ENCODE results near the gene ANKRD34A. TPM values are rescaled to one million over a fixed set of nuclear protein-coding genes. Genes with fewer than 3 reads are reported as not detected.

The ANKRD34A gene
- total and polyA plus RNA-seq, 4 donors, result 0.06 to 0.17 (median 0.13) TPM; not detected in 1

GRCh38 chr1:145951526-145951925, 12.8 kb downstream of the ANKRD34A start:
- H3K4me1 ChIP-seq (ENCODE audit: control insufficient read depth in 4 of 4, insufficient read depth in 4 of 4, low read length in 3 of 4), result peaks cover 8 to 26% (median 22%) of the 10 kb centered on the region in 4 donors
- WGBS, result 48% methylated on average over 1 of the region's 1 CpG

GRCh38 chr1:145949219-145949618, 15.2 kb downstream of the ANKRD34A start:
- Histone ChIP-seq H3K9me3 (ENCODE audit: control insufficient read depth in 4 of 4, low read length in 3 of 4) (no peaks in the 10 kb centered on the region), H3K9ac (ENCODE audit: low read depth in 1 of 2, low read length in 2 of 2) (no peak overlapping the region), H3K27ac (ENCODE audit: low read depth in 1 of 2, low read length in 2 of 2) (no peak overlapping the region), H3K4me1 (ENCODE audit: control insufficient read depth in 4 of 4, insufficient read depth in 4 of 4, low read length in 3 of 4) (peaks cover 0 to 6% (median 2%) of the 10 kb centered on the region in 4 donors), H3K4me3 (ENCODE audit: low read depth in 1 of 3, low read length in 3 of 3) (no peak overlapping the region), H3K36me3 (ENCODE audit: control insufficient read depth in 4 of 4, insufficient read depth in 3 of 4, low read depth in 1 of 4, low read length in 3 of 4) (peaks cover 0 to 2% (median 0%) of the 10 kb centered on the region in 4 donors), H3K27me3 (ENCODE audit: control insufficient read depth in 4 of 4, insufficient read depth in 4 of 4, low read length in 3 of 4) (no peaks in the 10 kb centered on the region)
- TF ChIP-seq CTCF (IDR thresholded peaks at IDR 0.05; ENCODE audit: low read depth, low read length, missing input control), result no peak
- no peak for TF ChIP-seq ZBTB33 (IDR thresholded peaks at IDR 0.05)
- TF ChIP-seq NR2F2 (IDR thresholded peaks at IDR 0.05), result no peak
- TF ChIP-seq YY1 (IDR thresholded peaks at IDR 0.05), result no peak
- TF ChIP-seq FOXA2 (IDR thresholded peaks at IDR 0.05), result no peak
- no peak for TF ChIP-seq EGR1 (IDR thresholded peaks at IDR 0.05; ENCODE audit: low read depth in 2 of 2)
- TF ChIP-seq RXRA (IDR thresholded peaks at IDR 0.05), result no peak
- TF ChIP-seq MAX (IDR thresholded peaks at IDR 0.05), result no peak
- no peak for TF ChIP-seq REST (IDR thresholded peaks at IDR 0.05)
- TF ChIP-seq HNF4A (conservative IDR thresholded peaks at IDR 0.05), result no peak
- TF ChIP-seq JUND (IDR thresholded peaks at IDR 0.05), result no peak
- TF ChIP-seq TAF1 (conservative IDR thresholded peaks at IDR 0.05), result no peak
- TF ChIP-seq RAD21 (IDR thresholded peaks at IDR 0.05), result no peak
- WGBS, result 96% methylated on average over 4 of the region's 4 CpGs
- no peak for DNase-seq (ENCODE audit: low spot score)

More at GRCh38 chr1:145951526-145951925, 12.8 kb downstream of the ANKRD34A start:
- TF ChIP-seq HNF4G (IDR thresholded peaks at IDR 0.05) (no peak), YY1 (IDR thresholded peaks at IDR 0.05) (peak; percentile 21)
- no peak overlapping the region for H3K4me3 ChIP-seq (ENCODE audit: low read depth in 1 of 3, low read length in 3 of 3)
- no peak for DNase-seq (ENCODE audit: low spot score)
- H3K27me3 ChIP-seq (ENCODE audit: control insufficient read depth in 4 of 4, insufficient read depth in 4 of 4, low read length in 3 of 4), result no peaks in the 10 kb centered on the region
- H3K9ac ChIP-seq (ENCODE audit: low read depth in 1 of 2, low read length in 2 of 2), result no peak overlapping the region
- no peak overlapping the region for H3K27ac ChIP-seq (ENCODE audit: low read depth in 1 of 2, low read length in 2 of 2)
- H3K9me3 ChIP-seq (ENCODE audit: control insufficient read depth in 4 of 4, low read length in 3 of 4), result no peaks in the 10 kb centered on the region
- peaks cover 0 to 1% (median 0%) of the 10 kb centered on the region in 4 donors for H3K36me3 ChIP-seq (ENCODE audit: control insufficient read depth in 4 of 4, insufficient read depth in 3 of 4, low read depth in 1 of 4, low read length in 3 of 4)

All from liver (tissue), 9 donors.